AG04449 (cell line): Measurements from ENCODE around the gene HIGD1C.
"Not testable (repeated sequence)": the region's sequence is repeated elsewhere in the genome, so short reads cannot be mapped to it uniquely, and the experiment has no call there.

Experiments
- CTCF ChIA-PET: fragments of 350-600 bp; formaldehyde crosslinking; extraction: SDS; loops from one replicate; lab custom pipeline; 2021; ENCODE audit warnings: antibody characterized with exemption; lab: Yijun Ruan, JAX
- POLR2A ChIA-PET: fragments of 400-600, 350-600 bp; formaldehyde crosslinking; extraction: SDS; loops from one replicate; lab custom pipeline; 2020; ENCODE audit warnings: antibody characterized with exemption, inconsistent platforms; lab: Yijun Ruan, JAX
- DNase-seq: peaks from one replicate; pipeline ENCODE4 v3.0.0-alpha.2; 2010; ENCODE audit warnings: low read depth, low spot score
- H3K4me3 ChIP-seq: 2 replicates; pipeline ENCODE4 v1.5.1; 2011; ENCODE audit warnings: low read depth, mild to moderate bottlenecking, control low read depth, low read length
- CTCF ChIP-seq: IDR thresholded peaks from one replicate; pipeline ENCODE4 v1.5.1; 2011; ENCODE audit warnings: mild to moderate bottlenecking, moderate library complexity, low read length, control low read depth, inconsistent platforms; ENCODE audit not compliant: insufficient read depth; ENCODE audit errors: missing control alignments

The HIGD1C gene

GRCh38 chr12:50952510-50952909 lies at the start of gene HIGD1C:
Gene HIGD1C (plus strand): TSS chr12:50952544. CDS start chr12:50953999, 1,455 bp downstream.
- no peak for DNase-seq
- no peak within 1 kb of the TSS for H3K4me3 ChIP-seq
- ChIA-PET CTCF (no interaction called here), POLR2A (no interaction called here)
- no peak for TF ChIP-seq CTCF

GRCh38 chr12:50908479-50908878 lies 43.9 kb upstream of the HIGD1C start:
- CTCF ChIA-PET, DNase-seq, POLR2A ChIA-PET: not testable (repeated sequence)

DNA sequence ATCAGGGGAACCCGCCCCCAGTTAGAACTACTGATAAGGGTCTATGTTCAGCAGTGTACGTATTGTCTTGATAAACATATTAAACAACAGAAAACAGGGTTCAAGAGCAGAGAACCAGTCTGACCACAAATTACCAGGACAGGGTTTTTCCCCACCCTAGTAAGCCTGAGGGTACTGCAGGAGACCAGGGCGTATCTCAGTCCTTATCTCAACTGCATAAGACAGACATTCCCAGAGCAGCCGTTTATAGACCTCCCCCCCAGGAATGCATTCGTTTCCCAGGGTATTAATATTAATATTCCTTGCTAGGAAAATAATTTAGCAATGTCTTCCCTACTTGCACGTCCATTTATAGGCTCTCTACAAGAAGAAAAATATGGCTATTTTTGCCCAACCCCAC lies 40.0 kb upstream of the HIGD1C start:
- CTCF ChIA-PET: interaction anchor here (0.6 kb wide), 1 partner anchor 274 kb away, joined by 3 read pairs; no protein-coding TSS in a partner anchor
- POLR2A ChIA-PET, DNase-seq, H3K4me3 ChIP-seq: not testable (repeated sequence)

More at GRCh38 chr12:50908479-50908878, 43.9 kb upstream of the HIGD1C start:
- H3K4me3 ChIP-seq: not testable (repeated sequence)

DNA sequence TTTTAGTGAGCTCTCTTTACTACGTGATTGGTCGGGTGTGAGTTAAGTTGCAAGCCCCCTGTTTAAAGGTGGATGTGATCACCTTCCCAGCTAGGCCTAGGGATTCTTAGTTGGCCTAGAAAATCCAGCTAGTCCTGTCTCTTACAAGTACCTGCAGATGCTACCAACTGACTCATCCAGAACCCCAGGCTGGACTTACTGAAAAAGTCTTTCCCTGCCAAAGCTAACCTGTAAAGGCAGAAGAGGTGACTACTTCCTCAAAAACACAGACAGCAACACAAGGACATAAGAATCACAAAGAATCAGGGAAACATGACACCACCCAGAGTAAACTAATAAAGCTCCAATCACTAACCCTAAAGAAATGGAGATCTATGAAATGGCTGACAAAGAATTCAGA lies 39.1 kb upstream of the HIGD1C start:
- CTCF ChIA-PET: no interaction called here
- no peak for DNase-seq
- no peak for TF ChIP-seq CTCF
- POLR2A ChIA-PET: no interaction called here
- no peak overlapping the region for H3K4me3 ChIP-seq

- TF ChIP-seq CTCF: no peak
- ChIA-PET CTCF (interaction anchor here (0.9 to 1.2 kb wide), 2 partner anchors 10 to 26 kb away, joined by 3 read pairs; no protein-coding TSS in a partner anchor), POLR2A (no interaction called here)
- H3K4me3 ChIP-seq: no peak overlapping the region
- DNase-seq: no peak
These were observed 37.4 kb upstream of the HIGD1C start for GRCh38 chr12:50914872-50915484.

GRCh38 chr12:50916292-50916691 lies 36.1 kb upstream of the HIGD1C start:
- POLR2A ChIA-PET: interaction anchor here (0.6 kb wide), 1 partner anchor 137 kb away, joined by 3 read pairs; no protein-coding TSS in a partner anchor
- TF ChIP-seq CTCF: no peak
- CTCF ChIA-PET: no interaction called here
- no peak overlapping the region for H3K4me3 ChIP-seq
- no peak for DNase-seq

DNA sequence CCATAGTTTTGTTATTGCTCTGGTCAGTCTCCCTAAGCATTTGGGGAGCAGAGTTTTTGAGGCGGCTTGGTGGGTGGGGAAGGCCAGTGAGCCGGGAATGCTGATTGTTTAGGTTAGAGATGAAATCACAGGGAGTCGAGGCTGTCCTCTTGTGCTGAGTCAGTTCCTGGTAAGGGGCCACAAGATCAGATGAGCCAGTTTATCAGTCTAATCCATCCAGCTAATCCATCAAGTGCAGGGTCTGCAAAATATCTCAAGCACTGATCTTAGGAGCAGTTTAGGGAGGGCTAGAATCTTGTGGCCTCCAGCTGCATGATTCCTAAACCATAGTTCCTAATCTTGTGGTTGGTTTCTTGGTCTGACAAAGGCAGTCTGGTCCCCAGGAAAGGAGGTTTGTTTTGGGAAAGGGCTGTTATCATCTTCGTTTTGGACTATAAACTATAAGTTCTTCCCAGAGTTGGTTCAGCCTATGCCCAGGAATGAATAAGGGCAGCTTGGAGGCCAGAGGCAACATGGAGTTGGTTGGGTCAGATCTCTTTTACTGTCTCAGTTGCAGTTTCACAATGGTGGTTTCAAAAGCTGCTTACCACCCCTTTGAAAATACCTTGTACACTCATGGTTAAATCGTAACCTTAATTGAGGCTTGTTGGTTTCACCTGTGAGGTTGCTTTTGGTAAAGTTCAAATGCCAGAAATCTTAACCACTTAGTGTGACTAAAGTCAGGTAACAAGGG lies 33.6 kb upstream of the HIGD1C start:
- TF ChIP-seq CTCF: no peak
- CTCF ChIA-PET: no interaction called here
- POLR2A ChIA-PET: no interaction called here
- H3K4me3 ChIP-seq: no peak overlapping the region
- DNase-seq: no peak
